ENCODE results near the gene PRKAR1B.

PRKAR1B gene

DNA sequence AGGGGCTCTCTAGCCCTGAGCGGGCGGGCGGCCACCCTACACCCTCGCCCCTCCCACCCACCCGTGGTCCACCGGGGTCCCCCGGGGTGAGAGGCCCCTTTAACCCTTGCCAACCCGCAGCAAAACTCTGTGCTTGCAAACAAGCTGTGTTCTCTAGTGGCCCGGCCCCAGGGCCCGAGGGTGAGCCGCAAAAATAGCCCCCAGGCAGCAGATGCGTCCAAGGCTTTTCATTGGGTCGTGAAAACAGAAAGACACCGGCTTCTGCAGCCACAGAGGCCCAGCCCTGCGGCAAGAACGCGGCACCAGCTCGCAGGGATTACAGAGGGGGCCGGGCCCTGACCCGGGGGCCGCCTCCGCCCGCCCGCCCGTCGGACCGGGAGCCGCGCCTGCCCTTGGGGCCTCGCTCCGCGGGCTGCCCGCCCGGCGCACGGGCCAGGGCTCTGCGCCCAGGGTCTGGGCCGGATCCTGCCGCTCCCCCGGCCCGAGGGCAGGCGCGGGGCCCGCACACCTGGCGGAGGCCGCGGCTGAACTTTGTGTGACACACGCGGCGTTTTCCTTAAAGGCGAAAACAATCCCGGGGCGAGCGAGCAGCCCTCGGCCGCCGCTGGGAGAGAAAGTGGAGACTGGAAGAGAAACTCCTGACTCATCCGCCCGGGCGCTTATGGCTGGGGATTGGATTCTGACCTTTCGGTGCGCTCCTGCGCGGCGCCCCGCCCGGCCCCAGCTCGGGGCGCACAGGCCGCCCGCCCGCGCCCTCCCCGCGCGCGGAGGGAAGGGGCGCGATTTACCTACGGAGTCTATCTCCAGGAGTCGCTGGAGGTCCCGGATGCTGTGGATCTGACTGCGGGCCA is 210.2 kb downstream of the PRKAR1B start:
- H3K4me3 ChIP-seq (replicated peaks in 1 of 2; ENCODE audit: low read depth in 2 of 2, low read length in 2 of 2) = peak overlapping the region; percentile 67 to 77
- TF ChIP-seq, protein P1, sequence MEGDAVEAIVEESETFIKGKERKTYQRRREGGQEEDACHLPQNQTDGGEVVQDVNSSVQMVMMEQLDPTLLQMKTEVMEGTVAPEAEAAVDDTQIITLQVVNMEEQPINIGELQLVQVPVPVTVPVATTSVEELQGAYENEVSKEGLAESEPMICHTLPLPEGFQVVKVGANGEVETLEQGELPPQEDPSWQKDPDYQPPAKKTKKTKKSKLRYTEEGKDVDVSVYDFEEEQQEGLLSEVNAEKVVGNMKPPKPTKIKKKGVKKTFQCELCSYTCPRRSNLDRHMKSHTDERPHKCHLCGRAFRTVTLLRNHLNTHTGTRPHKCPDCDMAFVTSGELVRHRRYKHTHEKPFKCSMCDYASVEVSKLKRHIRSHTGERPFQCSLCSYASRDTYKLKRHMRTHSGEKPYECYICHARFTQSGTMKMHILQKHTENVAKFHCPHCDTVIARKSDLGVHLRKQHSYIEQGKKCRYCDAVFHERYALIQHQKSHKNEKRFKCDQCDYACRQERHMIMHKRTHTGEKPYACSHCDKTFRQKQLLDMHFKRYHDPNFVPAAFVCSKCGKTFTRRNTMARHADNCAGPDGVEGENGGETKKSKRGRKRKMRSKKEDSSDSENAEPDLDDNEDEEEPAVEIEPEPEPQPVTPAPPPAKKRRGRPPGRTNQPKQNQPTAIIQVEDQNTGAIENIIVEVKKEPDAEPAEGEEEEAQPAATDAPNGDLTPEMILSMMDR (IDR thresholded peaks at IDR 0.05; ENCODE audit: low read depth, low read length) = no peak
- DNase-seq (ENCODE audit: low read depth in 2 of 2) = peak; percentile 74 to 86

DNA sequence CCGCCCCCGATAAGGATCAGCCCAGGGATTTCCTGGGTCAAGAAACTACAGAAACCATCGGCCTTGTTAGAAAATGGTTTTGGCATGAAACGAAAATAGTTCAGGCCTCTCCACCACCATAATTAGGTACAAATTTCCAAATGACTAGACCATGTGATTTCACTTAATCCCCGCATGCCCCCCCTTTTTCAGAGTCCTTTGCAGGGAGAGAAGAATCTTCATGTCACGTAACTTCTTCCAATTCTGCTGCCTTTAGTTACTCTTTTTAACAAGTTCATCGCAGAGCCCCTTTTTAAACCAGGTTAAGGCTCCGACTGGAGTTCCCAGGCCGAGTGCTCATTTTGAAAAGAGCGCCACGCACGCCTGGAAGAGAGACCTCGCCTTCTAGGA is 210.9 kb downstream of the PRKAR1B start:
- H3K4me3 ChIP-seq (replicated peaks in 1 of 2; ENCODE audit: low read depth in 2 of 2, low read length in 2 of 2) = peak overlapping the region in 1 of 2 donors; percentile 36
- TF ChIP-seq, protein P1 (IDR thresholded peaks at IDR 0.05; ENCODE audit: low read depth, low read length) = no peak

DNA sequence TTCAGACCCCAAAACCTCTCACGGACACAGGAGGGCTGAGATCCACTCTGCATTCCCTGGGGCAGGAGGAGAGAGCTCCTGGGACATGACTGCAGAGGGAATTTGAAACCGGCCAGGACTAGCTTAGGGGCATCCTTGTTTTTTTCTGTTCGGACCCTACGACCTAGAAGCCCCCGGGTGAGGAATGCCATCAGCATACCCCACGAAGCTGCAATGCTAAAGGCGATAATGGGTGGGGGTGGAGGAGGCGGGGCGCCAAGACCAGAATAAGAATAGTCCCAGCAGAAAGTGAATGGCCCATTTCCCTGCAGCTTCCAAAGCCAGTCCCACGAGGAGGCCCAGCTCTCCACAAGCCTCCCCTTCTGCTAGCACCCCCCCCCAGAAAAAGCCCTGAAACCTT is 211.5 kb downstream of the PRKAR1B start:
- DNase-seq (ENCODE audit: low read depth in 2 of 2) = no peak
- H3K4me3 ChIP-seq (replicated peaks in 1 of 2; ENCODE audit: low read depth in 2 of 2, low read length in 2 of 2) = no peak overlapping the region
- TF ChIP-seq, protein P1 (IDR thresholded peaks at IDR 0.05; ENCODE audit: low read depth, low read length) = no peak

More for the DNA sequence above, 210.9 kb downstream of the PRKAR1B start:
- DNase-seq (ENCODE audit: low read depth in 2 of 2) = peak; percentile 26 to 41

DNA sequence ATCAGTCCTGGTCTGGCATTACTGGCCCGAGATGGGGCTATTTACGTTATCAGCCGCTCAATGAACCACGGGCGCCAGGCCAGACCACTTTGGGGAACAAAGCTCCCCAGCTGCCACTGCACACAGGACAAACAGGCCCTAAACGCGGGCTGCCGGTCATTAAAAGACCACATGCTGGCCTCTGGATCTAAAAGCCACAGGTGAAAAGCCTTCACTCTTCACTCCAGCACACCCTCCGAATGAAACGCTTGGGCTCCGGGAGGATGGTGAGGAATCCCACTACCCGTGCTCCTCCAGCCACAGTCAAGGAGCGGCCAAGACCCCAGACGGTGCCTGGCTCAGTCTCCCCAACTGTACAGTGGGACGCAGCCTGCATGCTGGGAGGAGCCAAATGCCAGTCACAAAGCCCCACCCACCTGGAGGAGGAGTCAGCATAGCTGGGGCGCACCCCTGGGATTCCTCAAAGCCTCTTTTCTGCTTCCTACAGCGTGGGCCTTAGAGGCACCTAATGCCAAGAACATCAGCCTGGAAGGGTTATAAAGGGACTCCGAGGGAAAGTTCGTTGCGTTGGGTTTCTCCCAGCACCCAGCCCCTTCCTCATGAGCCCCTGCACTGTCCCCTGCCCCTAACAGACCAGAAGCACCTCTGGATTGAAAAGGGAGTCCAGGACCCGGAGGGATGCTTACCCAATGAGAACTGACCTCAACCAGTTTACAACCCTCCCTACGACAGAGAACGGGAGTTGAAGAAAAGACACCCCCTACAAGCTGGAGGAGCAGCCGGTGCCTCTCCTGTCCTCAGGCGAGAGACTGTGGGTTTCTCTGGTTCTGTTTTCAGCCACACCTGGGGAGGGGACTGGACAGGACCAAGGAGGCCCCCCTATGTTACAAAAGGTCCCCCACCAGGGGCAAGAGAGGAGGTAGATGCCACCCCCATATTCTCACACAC is 212.2 kb downstream of the PRKAR1B start:
- TF ChIP-seq, protein P1 (IDR thresholded peaks at IDR 0.05; ENCODE audit: low read depth, low read length) = no peak
- H3K4me3 ChIP-seq (replicated peaks in 1 of 2; ENCODE audit: low read depth in 2 of 2, low read length in 2 of 2) = no peak overlapping the region
- peak; percentile 29 to 66 for DNase-seq (ENCODE audit: low read depth in 2 of 2)

DNA sequence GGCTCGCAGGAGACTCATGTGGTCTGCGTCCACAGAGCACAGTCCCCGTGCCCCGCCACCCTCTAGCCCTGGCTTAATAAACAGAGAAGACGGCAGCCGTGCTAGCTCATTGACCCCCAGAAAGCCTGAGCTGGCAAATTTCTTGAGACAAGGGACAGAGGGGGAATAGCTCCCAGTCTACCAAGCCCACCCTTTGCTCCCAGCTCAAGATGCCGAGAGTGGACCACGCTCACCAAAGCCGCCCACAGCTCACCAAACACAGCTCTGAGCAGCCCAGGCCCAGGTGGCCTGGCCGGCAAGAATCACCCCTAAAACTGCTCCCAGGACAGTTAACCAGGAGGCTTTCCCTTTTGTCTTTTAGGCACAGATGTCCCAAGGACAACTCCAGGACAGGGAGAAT is 212.8 kb downstream of the PRKAR1B start:
- H3K4me3 ChIP-seq (replicated peaks in 1 of 2; ENCODE audit: low read depth in 2 of 2, low read length in 2 of 2) = no peak overlapping the region
- TF ChIP-seq, protein P1 (IDR thresholded peaks at IDR 0.05; ENCODE audit: low read depth, low read length) = no peak

DNA sequence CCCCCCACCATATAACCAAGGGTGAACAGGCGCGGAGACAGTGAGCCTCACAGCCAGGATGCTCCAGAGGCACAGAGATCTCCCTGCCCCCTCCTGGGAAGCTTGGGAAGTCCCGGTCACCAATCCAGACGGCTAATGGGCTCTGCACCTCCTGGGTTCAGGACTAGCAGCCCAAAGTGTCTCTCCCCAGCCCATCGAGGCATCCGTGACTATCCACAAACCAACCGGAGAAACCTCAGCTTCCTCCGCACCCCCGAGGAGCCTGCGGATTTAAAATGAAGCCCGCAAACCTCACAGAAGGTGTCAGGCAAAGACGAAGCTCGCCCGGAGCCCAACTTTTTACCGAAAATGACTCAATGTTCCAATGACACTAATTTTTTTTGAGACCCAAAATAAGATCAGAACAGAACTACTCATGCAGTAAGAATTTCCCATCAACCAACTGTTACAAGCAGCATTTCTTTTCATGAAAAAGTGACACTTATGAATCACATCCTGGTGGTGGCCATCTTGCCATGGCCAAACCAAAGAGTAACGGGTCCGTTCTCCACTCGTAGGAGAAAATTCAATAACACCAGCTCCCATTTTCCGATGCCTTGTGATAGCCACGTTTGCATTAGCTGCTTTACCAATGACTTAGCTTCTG is 213.4 kb downstream of the PRKAR1B start:
- DNase-seq (ENCODE audit: low read depth in 2 of 2) = peak; percentile 22 to 83
- TF ChIP-seq, protein P1 (IDR thresholded peaks at IDR 0.05; ENCODE audit: low read depth, low read length) = no peak
- H3K4me3 ChIP-seq (replicated peaks in 1 of 2; ENCODE audit: low read depth in 2 of 2, low read length in 2 of 2) = no peak overlapping the region

More for the DNA sequence above, 212.8 kb downstream of the PRKAR1B start:
- no peak for DNase-seq (ENCODE audit: low read depth in 2 of 2)
